BLaER1 treated with 17β-estradiol and CSF1 and Interleukin-3, amounts not matched to agents 10 nM and 100 nM (cell line): ENCODE results near the gene MARF1.
"Not testable (repeated sequence)": the region's sequence is repeated elsewhere in the genome, so short reads cannot be mapped to it uniquely, and the experiment has no call there.

Experiments used
- H3K27ac ChIP-seq, 11 experiments: shearing (Covaris generic); formaldehyde crosslinking; 2 replicates each; pipeline ENCODE4 v1.8.1; 2022
- H3K27me3 ChIP-seq, 11 experiments: shearing (Covaris generic); formaldehyde crosslinking; 2 replicates each; pipeline ENCODE4 v1.8.1; 2022
- H3K36me3 ChIP-seq, 11 experiments: shearing (Covaris generic); formaldehyde crosslinking; 2 replicates each; pipeline ENCODE4 v1.8.1; 2022
- H3K4me1 ChIP-seq, 10 experiments: shearing (Covaris generic); formaldehyde crosslinking; 2 replicates each; pipeline ENCODE4 v1.8.1; 2022
- H3K4me2 ChIP-seq, 11 experiments: shearing (Covaris generic); formaldehyde crosslinking; 2 replicates each; pipeline ENCODE4 v1.8.1; 2022
- H3K4me3 ChIP-seq, 10 experiments: shearing (Covaris generic); formaldehyde crosslinking; 2 replicates each; pipeline ENCODE4 v1.8.1; 2022
- H3K9ac ChIP-seq, 11 experiments: shearing (Covaris generic); formaldehyde crosslinking; 2 replicates each; pipeline ENCODE4 v1.8.1; 2022
- H3K9me3 ChIP-seq, 11 experiments: shearing (Covaris generic); formaldehyde crosslinking; replicated peaks in 1 of 11; 2 replicates each; pipeline ENCODE4 v1.8.1; 2022
- H4K20me1 ChIP-seq, 11 experiments: shearing (Covaris generic); formaldehyde crosslinking; 2 replicates each; pipeline ENCODE4 v1.8.1; 2022
- Cebpa-rat ChIP-seq, 11 experiments: shearing (Covaris generic); IDR thresholded peaks; 2 replicates each; pipeline ENCODE4 v1.8.1; 2022

MARF1 gene

GRCh38 chr16:15658556-15658955 is 15.6 kb upstream of the MARF1 start:
- Histone ChIP-seq H3K9ac (peak overlapping the region in 2 of 11 experiments; percentile 2 to 8; a peak in 3 of 22 replicates), H3K27ac (peak overlapping the region in 9 of 11 experiments; percentile 0 to 46 (median 9); a peak in 9 of 22 replicates), H3K4me1 (peaks cover 24 to 73% (median 55%) of the 10 kb centered on the region in 10 experiments), H3K27me3 (no peaks in the 10 kb centered on the region), H3K36me3 (peaks cover 61 to 95% (median 85%) of the 10 kb centered on the region in 11 experiments), H4K20me1 (peaks cover 76 to 96% (median 95%) of the 10 kb centered on the region in 11 experiments), H3K9me3 (peaks cover 0 to 4% (median 0%) of the 10 kb centered on the region in 11 experiments; a peak in 1 of 22 replicates), H3K4me3 (no peak overlapping the region), H3K4me2 (peak overlapping the region; percentile 30 to 74 (median 57); a peak in 21 of 22 replicates)
- TF ChIP-seq Cebpa-rat (IDR thresholded peaks at IDR 0.05), result no peak

GRCh38 chr16:15658149-15658548 is 15.2 kb upstream of the MARF1 start:
- Histone ChIP-seq H4K20me1 (peaks cover 76 to 96% (median 95%) of the 10 kb centered on the region in 11 experiments), H3K9ac (no peak overlapping the region), H3K4me2 (peak overlapping the region in 10 of 11 experiments; percentile 4 to 74 (median 58); a peak in 14 of 22 replicates), H3K36me3 (peaks cover 58 to 95% (median 85%) of the 10 kb centered on the region in 11 experiments), H3K9me3 (peaks cover 0 to 4% (median 0%) of the 10 kb centered on the region in 11 experiments; a peak in 1 of 22 replicates), H3K4me1 (peaks cover 28 to 77% (median 59%) of the 10 kb centered on the region in 10 experiments), H3K27ac (peak overlapping the region in 4 of 11 experiments; percentile 0 to 33 (median 18); a peak in 6 of 22 replicates), H3K27me3 (no peaks in the 10 kb centered on the region), H3K4me3 (no peak overlapping the region)
- no peak for TF ChIP-seq Cebpa-rat (IDR thresholded peaks at IDR 0.05)

GRCh38 chr16:15655561-15655960 is 12.6 kb upstream of the MARF1 start:
- Histone ChIP-seq H3K4me1 (peaks cover 49 to 82% (median 70%) of the 10 kb centered on the region in 10 experiments), H4K20me1 (peaks cover 80 to 96% (median 95%) of the 10 kb centered on the region in 11 experiments)

GRCh38 chr16:15654591-15654990 is 11.6 kb upstream of the MARF1 start:
- Histone ChIP-seq H3K9ac (no peak overlapping the region), H3K9me3 (peaks cover 0 to 4% (median 0%) of the 10 kb centered on the region in 11 experiments; a peak in 1 of 22 replicates), H3K27me3 (no peaks in the 10 kb centered on the region), H3K4me1 (peaks cover 44 to 75% (median 62%) of the 10 kb centered on the region in 10 experiments), H3K27ac (no peak overlapping the region), H4K20me1 (peaks cover 70 to 90% (median 85%) of the 10 kb centered on the region in 11 experiments), H3K36me3 (peaks cover 37 to 76% (median 65%) of the 10 kb centered on the region in 11 experiments), H3K4me3 (peak overlapping the region in 3 of 10 experiments; percentile 92 to 100 (median 99); a peak in 2 of 20 replicates), H3K4me2 (peak overlapping the region in 8 of 11 experiments; percentile 76 to 99 (median 90); a peak in 8 of 22 replicates)
- TF ChIP-seq Cebpa-rat (IDR thresholded peaks at IDR 0.05), result no peak

More at GRCh38 chr16:15655561-15655960, 12.6 kb upstream of the MARF1 start:
- H3K9me3 ChIP-seq, H3K27ac ChIP-seq, H3K27me3 ChIP-seq, H3K9ac ChIP-seq, H3K4me3 ChIP-seq: not testable (repeated sequence)
- Histone ChIP-seq H3K36me3 (peaks cover 45 to 86% (median 74%) of the 10 kb centered on the region in 11 experiments), H3K4me2 (peak overlapping the region in 2 of 11 experiments; percentile 90 to 96; a peak in 1 of 22 replicates)

- Histone ChIP-seq H3K9ac (peak overlapping the region in 8 of 11 experiments; percentile 58 to 98 (median 95); a peak in 14 of 22 replicates), H3K9me3 (peaks cover 0 to 4% (median 0%) of the 10 kb centered on the region in 11 experiments; a peak in 1 of 22 replicates), H3K4me3 (peak overlapping the region in 8 of 10 experiments; percentile 84 to 100 (median 94); a peak in 15 of 20 replicates), H3K27me3 (no peaks in the 10 kb centered on the region), H3K4me1 (peaks cover 34 to 68% (median 54%) of the 10 kb centered on the region in 10 experiments), H3K27ac (no peak overlapping the region), H3K4me2 (peak overlapping the region; percentile 76 to 99 (median 90); a peak in 21 of 22 replicates), H3K36me3 (peaks cover 37 to 64% (median 59%) of the 10 kb centered on the region in 11 experiments), H4K20me1 (peaks cover 59 to 76% (median 71%) of the 10 kb centered on the region in 11 experiments)
- no peak for TF ChIP-seq Cebpa-rat (IDR thresholded peaks at IDR 0.05)
These were observed 10.3 kb upstream of the MARF1 start for GRCh38 chr16:15653227-15653626.

DNA sequence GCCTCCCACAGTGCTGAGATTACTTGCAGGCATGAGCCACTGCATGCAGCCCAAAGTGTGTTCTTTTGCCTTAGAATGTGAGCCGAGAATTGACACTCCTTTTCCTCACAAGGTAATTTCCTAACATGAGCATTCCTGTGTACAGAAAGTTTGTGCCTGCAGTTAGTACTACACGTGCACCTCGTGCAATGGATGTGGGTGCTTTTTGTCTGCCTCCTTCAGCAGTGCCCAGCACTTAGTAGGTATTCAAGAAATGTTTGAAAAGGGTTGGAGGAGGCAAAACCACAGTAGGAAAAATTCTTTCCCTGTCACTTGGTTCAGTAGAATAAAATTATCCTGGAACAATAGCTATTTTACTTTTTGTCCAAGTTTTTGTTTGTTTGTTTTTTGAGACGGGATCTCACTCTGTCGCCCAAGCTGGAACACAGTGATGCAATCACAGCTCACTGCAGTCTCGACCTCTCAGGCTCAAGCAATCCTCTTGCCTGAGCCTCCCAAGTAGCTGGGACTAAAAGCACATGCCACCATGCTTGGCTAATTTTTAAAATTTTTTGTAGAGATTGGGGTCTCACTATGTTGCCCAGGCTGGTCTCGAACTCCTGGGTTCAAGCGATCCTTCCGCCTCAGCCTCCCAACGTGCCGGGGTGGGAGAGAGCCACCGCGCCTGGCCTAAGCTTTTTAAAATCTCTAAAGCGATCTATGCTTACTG is 9.5 kb upstream of the MARF1 start:
- H3K9ac ChIP-seq, result peak overlapping the region; percentile 93 to 98 (median 96)

GRCh38 chr16:15650698-15651171 is 7.8 kb upstream of the MARF1 start:
- Histone ChIP-seq H3K9me3 (peaks cover 0 to 4% (median 0%) of the 10 kb centered on the region in 11 experiments; a peak in 1 of 22 replicates), H3K9ac (peak overlapping the region; percentile 93 to 98 (median 96)), H3K36me3 (peaks cover 29 to 41% (median 38%) of the 10 kb centered on the region in 11 experiments; a peak in 21 of 22 replicates), H3K27ac (peak overlapping the region; percentile 84 to 98 (median 95)), H3K4me1 (peaks cover 27 to 53% (median 41%) of the 10 kb centered on the region in 10 experiments), H3K4me3 (peak overlapping the region; percentile 82 to 100 (median 94)), H3K4me2 (peak overlapping the region; percentile 76 to 99 (median 90)), H3K27me3 (no peaks in the 10 kb centered on the region), H4K20me1 (peaks cover 36 to 53% (median 48%) of the 10 kb centered on the region in 11 experiments)
- no peak for TF ChIP-seq Cebpa-rat (IDR thresholded peaks at IDR 0.05)

More for the DNA sequence above, 9.5 kb upstream of the MARF1 start:
- Histone ChIP-seq H3K4me1 (peaks cover 27 to 60% (median 46%) of the 10 kb centered on the region in 10 experiments), H3K9me3 (peaks cover 0 to 4% (median 0%) of the 10 kb centered on the region in 11 experiments; a peak in 1 of 22 replicates), H3K36me3 (peaks cover 37 to 56% (median 52%) of the 10 kb centered on the region in 11 experiments), H3K27me3 (no peaks in the 10 kb centered on the region), H3K27ac (peak overlapping the region in 6 of 11 experiments; percentile 30 to 98 (median 93); a peak in 7 of 22 replicates), H4K20me1 (peaks cover 51 to 68% (median 64%) of the 10 kb centered on the region in 11 experiments), H3K4me3 (peak overlapping the region; percentile 82 to 100 (median 94); a peak in 19 of 20 replicates), H3K4me2 (peak overlapping the region; percentile 76 to 99 (median 90))
- TF ChIP-seq Cebpa-rat (IDR thresholded peaks at IDR 0.05), result 0 out of 22 replicates have a peak, but pooled peaks of 1 of the 11 experiments have one; percentile 19

- H3K27ac ChIP-seq, result peak within 1 kb of the TSS; percentile 84 to 98 (median 95)
- H3K4me2 ChIP-seq, result peak within 1 kb of the TSS; percentile 76 to 99 (median 90)
- H3K9me3 ChIP-seq, result peaks cover 0 to 3% (median 0%) of the 10 kb centered on the region in 11 experiments; a peak in 1 of 22 replicates
- H3K4me3 ChIP-seq, result peak within 1 kb of the TSS; percentile 82 to 100 (median 94)
- peaks cover 29 to 59% (median 43%) of the 10 kb centered on the region in 10 experiments for H3K4me1 ChIP-seq
- H4K20me1 ChIP-seq, result peaks cover 35 to 50% (median 46%) of the 10 kb centered on the region in 11 experiments
- peaks cover 27 to 38% (median 35%) of the 10 kb centered on the region in 11 experiments; a peak in 21 of 22 replicates for H3K36me3 ChIP-seq
- no peak for TF ChIP-seq Cebpa-rat (IDR thresholded peaks at IDR 0.05)
- peak within 1 kb of the TSS; percentile 93 to 98 (median 96) for H3K9ac ChIP-seq
- no peaks in the 10 kb centered on the region for H3K27me3 ChIP-seq
These were observed 7.2 kb upstream of the MARF1 start, which contains the start of gene NDE1 for GRCh38 chr16:15650019-15650697. NDE1 (plus strand) TSS chr16:15650245; CDS start chr16:15664779, 14,534 bp downstream.
